HuH-7 (cell line): Measurements from ENCODE around the gene UHRF1.
A peak's percentile ranks its signal among the peaks of the same experiment; 100 is the strongest.
"Not testable (repeated sequence)": the region's sequence is repeated elsewhere in the genome, so short reads cannot be mapped to it uniquely, and the experiment has no call there.

ENCODE experiments used
- DNase-seq: peaks from one replicate; pipeline ENCODE4 v3.0.0; 2011; ENCODE audit warnings: low spot score

Gene UHRF1

GRCh38 chr19:4909156-4909896 lies at the start of gene UHRF1:
TSS of gene UHRF1 (plus strand) at chr19:4909501. CDS start at chr19:4910886, 1,385 bp downstream.
- DNase-seq, result peak; percentile 67

- no peak for DNase-seq
These were observed 49.6 kb upstream of the UHRF1 start for GRCh38 chr19:4859697-4860096.

GRCh38 chr19:4861147-4861546 lies 48.2 kb upstream of the UHRF1 start:
- DNase-seq, result no peak

GRCh38 chr19:4866595-4867424 lies 42.5 kb upstream of the UHRF1 start:
- DNase-seq, result no peak

GRCh38 chr19:4867534-4868285 lies 41.6 kb upstream of the UHRF1 start, which contains the start of gene PLIN3:
TSS of gene PLIN3 (minus strand) at chr19:4867667. CDS start at chr19:4861394, 6,273 bp downstream.
- peak; percentile 97 for DNase-seq

- no peak for DNase-seq
These were observed 40.9 kb upstream of the UHRF1 start for GRCh38 chr19:4868286-4868834.

GRCh38 chr19:4870025-4870700 lies 39.1 kb upstream of the UHRF1 start:
- peak; percentile 52 for DNase-seq

- no peak for DNase-seq
These were observed 37.6 kb upstream of the UHRF1 start for GRCh38 chr19:4871711-4872110.

- DNase-seq, result no peak
These were observed 35.4 kb upstream of the UHRF1 start for GRCh38 chr19:4873930-4874329.

GRCh38 chr19:4877753-4878490 lies 31.4 kb upstream of the UHRF1 start:
- DNase-seq, result no peak

- no peak for DNase-seq
These were observed 30.8 kb upstream of the UHRF1 start for GRCh38 chr19:4878491-4878968.

GRCh38 chr19:4879041-4879440 lies 30.3 kb upstream of the UHRF1 start:
- no peak for DNase-seq

GRCh38 chr19:4882874-4883273 lies 26.4 kb upstream of the UHRF1 start:
- not testable (repeated sequence) for DNase-seq

- DNase-seq, result not testable (repeated sequence)
These were observed 24.3 kb upstream of the UHRF1 start for GRCh38 chr19:4884993-4885392.

- DNase-seq, result not testable (repeated sequence)
These were observed 21.5 kb upstream of the UHRF1 start for GRCh38 chr19:4887803-4888202.

GRCh38 chr19:4889034-4889815 lies 20.1 kb upstream of the UHRF1 start:
- no peak for DNase-seq

GRCh38 chr19:4891066-4891465 lies 18.2 kb upstream of the UHRF1 start:
- DNase-seq, result no peak

- DNase-seq, result not testable (repeated sequence)
These were observed 16.3 kb upstream of the UHRF1 start for GRCh38 chr19:4892962-4893361.

- DNase-seq, result no peak
These were observed 12.9 kb upstream of the UHRF1 start for GRCh38 chr19:4896372-4896771.

- DNase-seq, result no peak
These were observed 12.2 kb upstream of the UHRF1 start for GRCh38 chr19:4897146-4897545.
